GM12873 (cell line): ENCODE results near the gene TAF4.

ENCODE experiments used
- CTCF ChIP-seq: IDR thresholded peaks from 2 replicates; pipeline ENCODE4 v1.5.1; 2012; ENCODE audit warnings: low read depth, mild to moderate bottlenecking, moderate library complexity, low read length, control low read depth; ENCODE audit not compliant: insufficient read depth; ENCODE audit errors: missing control alignments

Gene TAF4

GRCh38 chr20:62043131-62043914 is 22.4 kb downstream of the TAF4 start:
- TF ChIP-seq CTCF: no peak

GRCh38 chr20:62042025-62042820 is 23.5 kb downstream of the TAF4 start:
- no peak for TF ChIP-seq CTCF

- TF ChIP-seq CTCF: no peak
Measured at GRCh38 chr20:62040933-62041332, 24.7 kb downstream of the TAF4 start.

GRCh38 chr20:62040381-62040922 is 25.2 kb downstream of the TAF4 start:
- no peak for TF ChIP-seq CTCF

- no peak for TF ChIP-seq CTCF
Measured at GRCh38 chr20:62039738-62040137, 25.9 kb downstream of the TAF4 start.

DNA sequence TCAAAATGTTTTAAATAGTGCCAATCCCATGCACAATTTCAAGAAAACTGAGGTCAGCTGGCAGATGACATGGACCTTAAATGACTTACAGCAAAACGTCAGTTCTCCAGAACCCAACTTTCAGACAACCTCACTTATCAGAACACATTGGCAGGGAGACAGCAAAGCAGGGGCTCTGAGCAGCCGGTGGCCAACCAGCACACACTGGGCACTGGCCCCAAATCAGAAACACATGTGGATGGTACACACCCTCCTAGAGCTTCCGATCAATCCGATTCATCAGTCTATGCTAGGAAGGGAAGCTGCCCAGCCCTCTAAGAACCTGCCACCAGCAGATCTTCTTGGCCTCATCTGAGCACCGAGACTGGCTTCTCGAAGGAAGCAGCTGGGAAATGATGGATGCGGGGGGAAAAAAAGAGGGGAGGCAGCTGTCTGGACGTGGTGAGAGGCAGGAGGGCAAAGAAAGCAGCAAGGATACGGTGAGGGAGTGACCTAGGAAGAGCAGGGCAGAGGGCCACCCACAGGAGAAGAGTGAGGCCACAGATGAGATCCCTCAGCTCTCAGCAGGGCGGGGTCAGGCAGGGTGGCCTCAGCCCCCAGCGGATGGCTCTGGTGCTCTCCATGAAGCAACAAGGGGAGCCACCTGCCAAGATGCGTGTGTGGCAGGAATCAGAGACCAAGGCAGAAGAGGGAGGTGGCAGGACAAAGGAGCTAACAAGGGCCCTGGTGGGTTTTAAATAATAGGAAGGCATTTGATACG is 32.9 kb downstream of the TAF4 start:
- TF ChIP-seq CTCF: no peak
